K562 (cell line): Measurements from ENCODE around the gene ADAMTS6. TPM values are rescaled to one million over a fixed set of nuclear protein-coding genes. Genes with fewer than 3 reads are reported as not detected.

Experiments
- ATAC-seq: fragments of 200-7000 bp; cut with Tn5 transposase; 3 replicates; pipeline ENCODE4 v1.9.1; 2020; ENCODE audit warnings: moderate library complexity
- BruUV-seq: library from RNA; stranded (reverse); fragments of 400-500 nt; replicated peaks from 2 replicates; lab custom pipeline; 2021; lab: Mats Ljungman, UMichigan
- CTCF ChIA-PET: fragments of 300-600 bp; formaldehyde crosslinking; extraction: SDS; loops from one replicate; lab custom pipeline; 2021; ENCODE audit warnings: low intra/inter-chr PET ratio; lab: Yijun Ruan, JAX
- POLR2A ChIA-PET: fragments of 300-600, 350-650 bp; sonication (Branson Sonifier 250); formaldehyde crosslinking; extraction: SDS; loops from one replicate; lab custom pipeline; 2021; ENCODE audit warnings: antibody characterized with exemption, inconsistent platforms; lab: Yijun Ruan, JAX
- DNase-seq, 4 experiments: peaks; one replicate each; pipeline versions ENCODE4 v3.0.0 to v3.0.0-alpha.2; 2011 to 2018; ENCODE audit warnings: low spot score in 3 of 4, mixed read lengths in 3 of 4; ENCODE audit errors: extremely low read depth in 1 of 4
- FAIRE-seq: peaks from 2 replicates; lab custom pipeline; 2011; peaks lifted over from hg19 to GRCh38; lab: Jason Lieb, UNC
- H2AFZ ChIP-seq: 2 replicates; pipeline ENCODE4 v1.6.0; 2011; ENCODE audit warnings: low read depth, low read length, control low read depth, inconsistent platforms
- H3K27ac ChIP-seq: fragments of 200-600 bp; 3 replicates; pipeline ENCODE4 v1.8.0; 2011; ENCODE audit warnings: low read depth, mild to moderate bottlenecking, control low read depth, inconsistent platforms, low read length, moderate library complexity, mixed read lengths; ENCODE audit errors: extremely low read depth
- H3K27me3 ChIP-seq, 2 experiments: fragments of 300-600 bp in 1 of 2; 2 replicates in 1 of 2; 3 replicates in 1 of 2; pipeline versions ENCODE4 v1.6.0 to v1.8.0; 2011; ENCODE audit warnings: inconsistent platforms in 2 of 2, low read length in 2 of 2, mild to moderate bottlenecking in 1 of 2, mixed read lengths in 1 of 2, moderate library complexity in 1 of 2; ENCODE audit not compliant: control insufficient read depth in 2 of 2, insufficient read depth in 2 of 2
- H3K36me3 ChIP-seq: fragments of 300-600 bp; 3 replicates; pipeline ENCODE4 v1.8.0; 2011; ENCODE audit warnings: mild to moderate bottlenecking, low read length, inconsistent platforms; ENCODE audit not compliant: control insufficient read depth, insufficient read depth
- H3K4me1 ChIP-seq, 2 experiments: fragments of 200-600 bp in 1 of 2; replicated peaks in 1 of 2; 2 replicates in 1 of 2; 3 replicates in 1 of 2; pipeline versions ENCODE4 v1.5.1 to v1.8.0; 2011; ENCODE audit warnings: inconsistent platforms in 2 of 2, low read length in 2 of 2, mild to moderate bottlenecking in 1 of 2, mixed read lengths in 1 of 2, moderate library complexity in 1 of 2; ENCODE audit not compliant: control insufficient read depth in 2 of 2, insufficient read depth in 2 of 2
- H3K4me2 ChIP-seq: 2 replicates; pipeline ENCODE4 v1.6.1; 2011; ENCODE audit warnings: low read length, control low read depth, inconsistent platforms, mixed read lengths; ENCODE audit not compliant: insufficient read depth
- H3K4me3 ChIP-seq: fragments of 200-600 bp; sonication (generic), shearing (Covaris generic); 2 replicates; pipeline ENCODE4 v1.5.1; 2016; ENCODE audit warnings: control low read depth, inconsistent platforms
- H3K79me2 ChIP-seq: fragments of 200-600 bp; 3 replicates; pipeline ENCODE4 v1.8.0; 2011; ENCODE audit warnings: low read length, inconsistent platforms; ENCODE audit not compliant: control insufficient read depth, insufficient read depth
- H3K9ac ChIP-seq, 2 experiments: 2 replicates each; pipeline versions ENCODE4 v1.6.0 to v1.6.1; 2011; ENCODE audit warnings: low read depth in 2 of 2, low read length in 2 of 2, control low read depth in 1 of 2, inconsistent platforms in 1 of 2, mild to moderate bottlenecking in 1 of 2, mixed read lengths in 1 of 2; ENCODE audit not compliant: insufficient read depth in 1 of 2
- H3K9me1 ChIP-seq: one replicate; pipeline ENCODE4 v1.6.0; 2011; ENCODE audit warnings: inconsistent platforms, mild to moderate bottlenecking, low read length, moderate library complexity; ENCODE audit not compliant: control insufficient read depth, insufficient read depth
- H3K9me3 ChIP-seq: replicated peaks from 2 replicates; pipeline ENCODE4 v1.5.1; 2011; ENCODE audit warnings: low read depth, low read length, inconsistent platforms; ENCODE audit not compliant: control insufficient read depth, insufficient read depth
- H4K20me1 ChIP-seq: replicated peaks from 2 replicates; pipeline ENCODE4 v1.6.1; 2011; ENCODE audit warnings: low read length, inconsistent platforms, mixed read lengths; ENCODE audit not compliant: control insufficient read depth, insufficient read depth
- BRCA1 ChIP-seq, 2 experiments: fragments of 450-650 bp in 1 of 2; sonication (generic) in 1 of 2; formaldehyde crosslinking in 1 of 2; IDR thresholded peaks; 2 replicates each; pipeline versions ENCODE4 v1.5.0 to v1.6.1; 2017 to 2020; ENCODE audit warnings: mild to moderate bottlenecking in 1 of 2, missing genetic modification reagents in 1 of 2
- E4F1 ChIP-seq: fragments of 250-450 bp; sonication (Bioruptor Pico); IDR thresholded peaks from 2 replicates; pipeline ENCODE4 v1.5.0; 2021; ENCODE audit warnings: mild to moderate bottlenecking, borderline replicate concordance
- EP400 ChIP-seq: fragments of 450-650 bp; IDR thresholded peaks from 2 replicates; pipeline ENCODE4 v1.6.1; 2017; ENCODE audit warnings: antibody characterized with exemption, mild to moderate bottlenecking, moderate library complexity
- FOXJ3 ChIP-seq: sonication (generic); formaldehyde crosslinking; IDR thresholded peaks from 2 replicates; pipeline ENCODE4 v1.4.0; 2020; ENCODE audit warnings: mild to moderate bottlenecking, missing genetic modification reagents
- KLF10 ChIP-seq: fragments of 250-450 bp; sonication (Bioruptor Pico); IDR thresholded peaks from 2 replicates; pipeline ENCODE4 v1.6.1; 2021; ENCODE audit warnings: matching md5 sums
- NBN ChIP-seq: fragments of 450-650 bp; IDR thresholded peaks from 2 replicates; pipeline ENCODE4 v1.6.1; 2016; ENCODE audit warnings: low read depth, mild to moderate bottlenecking
- NFE2 ChIP-seq: IDR thresholded peaks from 2 replicates; pipeline ENCODE4 v1.6.1; 2014; ENCODE audit warnings: antibody characterized with exemption, low read depth
- NFIX ChIP-seq: fragments of 250-450 bp; sonication (Bioruptor Pico); IDR thresholded peaks from 2 replicates; pipeline ENCODE4 v1.4.0; 2020; ENCODE audit warnings: low read depth, mild to moderate bottlenecking, moderate library complexity
- POLR3A ChIP-seq: IDR thresholded peaks from 2 replicates; pipeline ENCODE4 v1.6.1; 2011; ENCODE audit warnings: borderline replicate concordance, mild to moderate bottlenecking, moderate library complexity; ENCODE audit not compliant: insufficient read length, insufficient read depth; ENCODE audit errors: extremely low read depth
- SMARCA4 ChIP-seq: fragments of 450-650 bp; IDR thresholded peaks from 2 replicates; pipeline ENCODE4 v1.6.1; 2016
- TAL1 ChIP-seq: fragments of 450-650 bp; IDR thresholded peaks from 2 replicates; pipeline ENCODE4 v1.6.1; 2016; ENCODE audit warnings: mild to moderate bottlenecking
- WGBS: fragments of 100-300 bp; shearing (Covaris generic); methylation state at CpG from one replicate; pipeline ENCODE4 v1.1.6; 2016; ENCODE audit warnings: low coverage, mixed read lengths; ENCODE audit not compliant: insufficient coverage; ENCODE audit errors: missing lambda C conversion rate; 5-methylcytosine and 5-hydroxymethylcytosine counted together
- in situ Hi-C: fragments of 300-500 bp; cut with MboI; formaldehyde crosslinking; loops from 4 replicates; pipeline ENCODE4 v1.15.0; 2018; ENCODE audit warnings: inconsistent platforms, mixed read lengths
- intact Hi-C: fragments of 100-400 bp; cut with micrococcal nuclease; formaldehyde crosslinking; loops from 2 replicates; pipeline ENCODE4 v1.14.2; 2022
- polyA plus RNA-seq, 8 experiments: library from polyadenylated mRNA; depleted of rRNA in 4 of 8; stranded (reverse) in 5 of 8; unstranded in 3 of 8; fragments of >200 nt; fragmentation: Nextera tagmentation in 2 of 8; fragmentation: Illumina TruSeq in 1 of 8; extraction: Ambion mirVana in 2 of 8; extraction: Trizol in 1 of 8; gene quantifications; 2 replicates each; pipeline versions ENCODE4 v1.2.1 to v1.2.3, GENCODE V29; 2011 to 2014; ENCODE audit warnings: inconsistent platforms in 1 of 8, missing spikeins in 1 of 8
- total RNA-seq, 7 experiments: library from RNA; depleted of rRNA in 6 of 7; stranded (reverse); fragments of >200 nt in 6 of 7; fragmentation: Illumina TruSeq in 2 of 7; extraction: Trizol in 2 of 7; gene quantifications; 2 replicates each; pipeline versions ENCODE4 v1.2.1 to v1.2.3, GENCODE V29; 2011 to 2021; ENCODE audit warnings: low replicate concordance in 1 of 7
- TF ChIP-seq, protein P1 (sequence below): fragments of 250-450 bp; sonication (Bioruptor Pico); IDR thresholded peaks from 2 replicates; pipeline ENCODE4 v1.4.0; 2020; ENCODE audit warnings: mild to moderate bottlenecking, moderate library complexity
- TF ChIP-seq, protein P2 (sequence below): fragments of 450-650 bp; IDR thresholded peaks from 2 replicates; pipeline ENCODE4 v1.6.1; 2014; ENCODE audit warnings: low read depth, mild to moderate bottlenecking, moderate library complexity, borderline replicate concordance

The ADAMTS6 gene
- total and polyA plus RNA-seq, 9 of the 15 experiments (the other 6 are each of a cell fraction or from before 2014, with no cell fraction given) = 0.57 to 5.3 (median 1.5) TPM

DNA sequence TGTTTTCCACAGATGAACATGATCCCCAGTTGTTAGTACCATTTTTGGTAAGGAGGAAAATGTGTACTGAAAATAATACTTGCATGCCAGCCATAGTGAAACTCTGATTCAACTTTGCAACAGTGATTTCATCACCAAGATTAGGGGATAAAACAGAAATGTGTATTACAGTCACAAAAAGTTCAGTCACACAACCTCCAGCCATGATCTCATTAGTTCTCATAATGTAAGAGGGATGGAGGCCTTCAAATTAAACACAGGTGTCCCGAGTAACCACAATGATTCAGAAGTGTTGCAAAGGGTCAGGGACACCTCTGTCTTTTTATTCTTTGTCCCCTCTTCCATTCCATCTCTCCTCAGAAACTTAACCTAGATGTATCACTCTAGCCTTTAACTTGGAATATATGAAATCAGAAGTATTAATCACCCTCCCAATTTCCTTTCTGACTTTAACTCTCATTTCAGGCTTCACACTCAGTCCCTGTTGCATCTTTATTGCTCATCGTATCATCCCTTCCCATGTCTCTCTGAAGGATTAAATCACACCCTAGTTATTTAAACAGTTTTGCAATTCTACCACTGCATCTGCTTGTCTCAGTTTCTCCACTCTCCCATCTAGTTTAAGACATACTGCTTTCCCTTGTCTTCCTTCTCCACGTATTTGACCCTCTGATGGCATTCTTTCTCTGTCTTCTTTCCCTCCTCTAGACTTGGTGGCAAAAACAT lies 291.2 kb downstream of the ADAMTS6 start (continued):
- no peak for TF ChIP-seq POLR3A
- no peak for TF ChIP-seq KLF10 (CRISPR knock-in tag)
- no peak for TF ChIP-seq TAL1
- no peak for TF ChIP-seq EP400
- TF ChIP-seq, all 486 proteins: peak for 0

DNA sequence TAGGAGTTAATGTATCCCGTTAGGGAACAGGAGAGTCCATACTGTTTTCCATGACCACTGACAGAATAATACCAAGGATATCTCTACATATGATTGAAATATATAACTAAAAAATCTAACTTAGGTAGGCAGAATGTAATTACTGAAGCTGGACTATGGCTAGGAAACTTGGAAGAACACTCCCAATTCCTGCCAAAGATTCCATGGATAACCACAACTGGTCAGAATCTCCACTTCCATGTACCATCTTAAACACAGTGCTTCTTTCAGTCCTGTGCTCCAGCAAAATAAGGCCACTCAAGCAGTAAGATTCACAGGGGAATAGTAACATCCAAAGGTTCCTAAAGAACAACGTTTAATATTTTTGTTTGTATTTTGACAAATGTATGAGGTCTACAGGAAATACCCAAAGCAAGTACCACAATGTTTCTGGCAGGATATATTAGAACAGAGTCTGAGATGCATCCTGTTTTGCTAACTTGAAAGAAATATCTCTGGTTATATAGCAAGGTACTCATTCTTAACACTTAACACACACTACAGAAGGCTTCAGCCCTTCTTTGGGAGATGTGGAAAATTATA lies 295.0 kb downstream of the ADAMTS6 start:
- ATAC-seq = no peak
- no peaks in the 10 kb centered on the region for H3K9me3 ChIP-seq
- H2AFZ ChIP-seq = no peak overlapping the region
- intact Hi-C loops = no loop called here
- H3K27me3 ChIP-seq = no peaks in the 10 kb centered on the region
- no peak overlapping the region for H3K4me3 ChIP-seq
- CTCF ChIA-PET = no interaction called here
- H3K79me2 ChIP-seq = no peaks in the 10 kb centered on the region
- H3K4me1 ChIP-seq = no peaks in the 10 kb centered on the region
- in situ Hi-C loops = no loop called here
- BruUV-seq = no TSS peak
- WGBS = 4% methylated on average over 2 of the region's 2 CpGs
- no peaks in the 10 kb centered on the region for H3K9me1 ChIP-seq
- H3K27ac ChIP-seq = no peak overlapping the region
- DNase-seq = no peak
- POLR2A ChIA-PET = interaction anchor here (0.9 kb wide), 1 partner anchor 14 kb away, joined by 3 read pairs; no protein-coding TSS in a partner anchor
- H4K20me1 ChIP-seq = no peaks in the 10 kb centered on the region
- no peak overlapping the region for H3K4me2 ChIP-seq
- FAIRE-seq = no peak
- no peak overlapping the region for H3K9ac ChIP-seq
- H3K36me3 ChIP-seq = no peaks in the 10 kb centered on the region
- no peak for TF ChIP-seq NFIX
- no peak for TF ChIP-seq SMARCA4
- TF ChIP-seq NFE2 = no peak
- TF ChIP-seq BRCA1 (IDR thresholded peaks at IDR 0.05) = no peak
- TF ChIP-seq BRCA1 (CRISPR knock-in tag; IDR thresholded peaks at IDR 0.05) = no peak
- TF ChIP-seq, protein P1, sequence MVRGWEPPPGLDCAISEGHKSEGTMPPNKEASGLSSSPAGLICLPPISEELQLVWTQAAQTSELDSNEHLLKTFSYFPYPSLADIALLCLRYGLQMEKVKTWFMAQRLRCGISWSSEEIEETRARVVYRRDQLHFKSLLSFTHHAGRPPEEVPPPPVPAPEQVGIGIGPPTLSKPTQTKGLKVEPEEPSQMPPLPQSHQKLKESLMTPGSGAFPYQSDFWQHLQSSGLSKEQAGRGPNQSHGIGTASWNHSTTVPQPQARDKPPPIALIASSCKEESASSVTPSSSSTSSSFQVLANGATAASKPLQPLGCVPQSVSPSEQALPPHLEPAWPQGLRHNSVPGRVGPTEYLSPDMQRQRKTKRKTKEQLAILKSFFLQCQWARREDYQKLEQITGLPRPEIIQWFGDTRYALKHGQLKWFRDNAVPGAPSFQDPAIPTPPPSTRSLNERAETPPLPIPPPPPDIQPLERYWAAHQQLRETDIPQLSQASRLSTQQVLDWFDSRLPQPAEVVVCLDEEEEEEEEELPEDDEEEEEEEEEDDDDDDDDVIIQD (CRISPR knock-in tag) = no peak
- TF ChIP-seq, protein P2, sequence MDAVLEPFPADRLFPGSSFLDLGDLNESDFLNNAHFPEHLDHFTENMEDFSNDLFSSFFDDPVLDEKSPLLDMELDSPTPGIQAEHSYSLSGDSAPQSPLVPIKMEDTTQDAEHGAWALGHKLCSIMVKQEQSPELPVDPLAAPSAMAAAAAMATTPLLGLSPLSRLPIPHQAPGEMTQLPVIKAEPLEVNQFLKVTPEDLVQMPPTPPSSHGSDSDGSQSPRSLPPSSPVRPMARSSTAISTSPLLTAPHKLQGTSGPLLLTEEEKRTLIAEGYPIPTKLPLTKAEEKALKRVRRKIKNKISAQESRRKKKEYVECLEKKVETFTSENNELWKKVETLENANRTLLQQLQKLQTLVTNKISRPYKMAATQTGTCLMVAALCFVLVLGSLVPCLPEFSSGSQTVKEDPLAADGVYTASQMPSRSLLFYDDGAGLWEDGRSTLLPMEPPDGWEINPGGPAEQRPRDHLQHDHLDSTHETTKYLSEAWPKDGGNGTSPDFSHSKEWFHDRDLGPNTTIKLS = no peak
- no peak for TF ChIP-seq FOXJ3 (CRISPR knock-in tag)
- no peak for TF ChIP-seq NBN
- TF ChIP-seq E4F1 (CRISPR knock-in tag) = no peak
